ENCODE results near the gene TTC28. TPM values are rescaled to one million over a fixed set of nuclear protein-coding genes. Genes with fewer than 3 reads are reported as not detected.
"Not testable (repeated sequence)": the region's sequence is repeated elsewhere in the genome, so short reads cannot be mapped to it uniquely, and the experiment has no call there.

TTC28 gene
- total and polyA plus RNA-seq, 7 donors, result 1.2 to 12.1 (median 3.5) TPM

GRCh38 chr22:28091486-28091885, 588.2 kb downstream of the TTC28 start:
- Histone ChIP-seq H3K9me3 (no peaks in the 10 kb centered on the region), H3K27ac (no peak overlapping the region), H3K27me3 (ENCODE audit: insufficient read depth in 3 of 3, low read length in 2 of 3) (no peaks in the 10 kb centered on the region), H3K4me3 (no peak overlapping the region), H3K36me3 (ENCODE audit: insufficient read depth in 1 of 2, low read depth in 1 of 2) (peaks cover 0 to 13% of the 10 kb centered on the region in 2 donors), H3K4me1 (no peaks in the 10 kb centered on the region)
- TF ChIP-seq, protein P1, sequence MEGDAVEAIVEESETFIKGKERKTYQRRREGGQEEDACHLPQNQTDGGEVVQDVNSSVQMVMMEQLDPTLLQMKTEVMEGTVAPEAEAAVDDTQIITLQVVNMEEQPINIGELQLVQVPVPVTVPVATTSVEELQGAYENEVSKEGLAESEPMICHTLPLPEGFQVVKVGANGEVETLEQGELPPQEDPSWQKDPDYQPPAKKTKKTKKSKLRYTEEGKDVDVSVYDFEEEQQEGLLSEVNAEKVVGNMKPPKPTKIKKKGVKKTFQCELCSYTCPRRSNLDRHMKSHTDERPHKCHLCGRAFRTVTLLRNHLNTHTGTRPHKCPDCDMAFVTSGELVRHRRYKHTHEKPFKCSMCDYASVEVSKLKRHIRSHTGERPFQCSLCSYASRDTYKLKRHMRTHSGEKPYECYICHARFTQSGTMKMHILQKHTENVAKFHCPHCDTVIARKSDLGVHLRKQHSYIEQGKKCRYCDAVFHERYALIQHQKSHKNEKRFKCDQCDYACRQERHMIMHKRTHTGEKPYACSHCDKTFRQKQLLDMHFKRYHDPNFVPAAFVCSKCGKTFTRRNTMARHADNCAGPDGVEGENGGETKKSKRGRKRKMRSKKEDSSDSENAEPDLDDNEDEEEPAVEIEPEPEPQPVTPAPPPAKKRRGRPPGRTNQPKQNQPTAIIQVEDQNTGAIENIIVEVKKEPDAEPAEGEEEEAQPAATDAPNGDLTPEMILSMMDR (IDR thresholded peaks at IDR 0.05), result no peak
- WGBS, 3 donors, result 87 to 98% (median 98%) methylated on average over 6 of the region's 6 CpGs
- intact Hi-C loops (cut with DNase I), result no loop called here
- no peak for ATAC-seq
- DNase-seq, result no peak

DNA sequence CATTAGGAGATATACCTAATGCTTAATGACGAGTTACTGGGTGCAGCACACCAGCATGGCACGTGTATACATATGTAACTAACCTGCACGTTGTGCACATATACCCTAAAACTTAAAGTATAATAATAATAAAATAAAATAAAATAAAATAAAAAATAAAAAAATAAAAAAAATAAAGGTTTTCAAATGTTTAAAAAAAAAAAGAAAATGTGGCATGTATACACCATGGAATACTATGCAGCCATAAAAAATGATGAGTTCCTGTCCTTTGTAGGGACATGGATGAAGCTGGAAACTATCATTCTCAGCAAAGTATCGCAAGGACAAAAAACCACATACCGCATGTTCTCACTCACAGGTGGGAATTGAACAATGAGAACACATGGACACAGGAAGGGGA, 590.1 kb downstream of the TTC28 start:
- peaks cover 0 to 13% of the 10 kb centered on the region in 2 donors for H3K36me3 ChIP-seq (ENCODE audit: insufficient read depth in 1 of 2, low read depth in 1 of 2)
- intact Hi-C loops (cut with DNase I); H3K27ac ChIP-seq; H3K9me3 ChIP-seq; H3K27me3 ChIP-seq (ENCODE audit: insufficient read depth in 3 of 3, low read length in 2 of 3); ATAC-seq; H3K4me1 ChIP-seq; H3K4me3 ChIP-seq; DNase-seq: not testable (repeated sequence)
- 97 to 100% (median 98%) methylated on average over 5 of the region's 5 CpGs for WGBS, 3 donors

DNA sequence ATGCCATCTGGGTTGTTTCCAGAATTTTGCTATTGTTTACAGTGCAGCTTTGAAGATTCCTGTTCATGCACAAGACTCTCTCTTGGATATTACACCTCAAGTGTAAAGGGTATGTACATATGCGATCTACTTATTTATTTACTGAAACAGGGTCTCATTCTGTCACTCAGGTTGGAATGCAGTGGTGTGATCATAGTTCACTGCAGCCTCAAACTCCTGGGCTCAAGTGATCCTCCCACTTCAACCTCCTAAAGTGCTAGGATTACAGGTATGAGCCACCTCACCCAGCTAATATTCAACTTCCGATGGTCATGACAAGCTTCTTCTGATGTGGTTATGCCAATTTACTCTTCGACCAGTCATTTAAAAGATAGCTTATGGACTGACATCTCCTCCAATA, 602.5 kb downstream of the TTC28 start:
- no peaks in the 10 kb centered on the region for H3K9me3 ChIP-seq
- H3K36me3 ChIP-seq (ENCODE audit: insufficient read depth in 1 of 2, low read depth in 1 of 2), result no peaks in the 10 kb centered on the region
- H3K27me3 ChIP-seq (ENCODE audit: insufficient read depth in 3 of 3, low read length in 2 of 3), result no peaks in the 10 kb centered on the region
- ATAC-seq (no peak), DNase-seq (no peak)
- peaks cover 13% of the 10 kb centered on the region for H3K4me1 ChIP-seq
- no peak overlapping the region for H3K27ac ChIP-seq
- H3K4me3 ChIP-seq, result no peak overlapping the region
- TF ChIP-seq, protein P1 (IDR thresholded peaks at IDR 0.05), result no peak
- 89 to 94% (median 92%) methylated on average over 3 of the region's 3 CpGs for WGBS, 3 donors
- intact Hi-C loops (cut with DNase I), result no loop called here

DNA sequence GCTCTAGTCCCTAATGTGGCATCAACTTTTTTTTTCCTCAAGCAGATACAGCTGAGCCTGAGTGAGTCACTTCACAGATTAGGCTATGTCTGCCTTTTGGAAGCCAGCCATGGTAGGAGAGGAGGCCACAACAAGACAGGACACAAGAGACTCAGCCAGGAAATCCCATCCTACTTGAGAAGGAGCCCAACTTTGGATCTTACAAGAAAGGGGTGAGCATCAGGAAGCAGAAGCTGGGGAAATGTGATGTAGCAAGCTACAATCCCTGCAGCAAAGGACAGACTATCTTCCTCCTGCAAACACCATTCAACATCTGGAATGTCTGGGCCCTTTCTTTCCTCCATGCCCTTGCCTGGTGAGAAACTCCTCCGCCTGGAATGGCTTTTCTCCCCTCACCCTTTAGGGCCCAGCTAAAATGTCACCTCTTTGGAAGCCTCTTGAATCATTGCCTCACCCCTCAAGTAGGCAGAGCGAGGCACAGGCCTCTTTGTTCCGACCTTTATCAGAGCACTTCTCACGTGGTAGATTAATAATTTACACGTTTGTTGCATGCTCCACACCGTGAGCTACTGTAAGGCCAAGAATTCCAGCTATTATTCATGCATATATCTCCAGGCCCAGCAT, 604.2 kb downstream of the TTC28 start:
- Histone ChIP-seq H3K4me1 (peaks cover 13% of the 10 kb centered on the region), H3K27me3 (ENCODE audit: insufficient read depth in 3 of 3, low read length in 2 of 3) (no peaks in the 10 kb centered on the region), H3K4me3 (no peak overlapping the region), H3K27ac (peak overlapping the region; percentile 27), H3K36me3 (ENCODE audit: insufficient read depth in 1 of 2, low read depth in 1 of 2) (no peaks in the 10 kb centered on the region), H3K9me3 (no peaks in the 10 kb centered on the region)
- peak; percentile 39 to 73 for DNase-seq
- TF ChIP-seq, protein P1 (IDR thresholded peaks at IDR 0.05), result no peak
- ATAC-seq, result peak; percentile 90 to 99 (median 96)
- intact Hi-C loops (cut with DNase I), result no loop called here
- 27 to 50% (median 37%) methylated on average over 6 of the region's 6 CpGs for WGBS, 3 donors

DNA sequence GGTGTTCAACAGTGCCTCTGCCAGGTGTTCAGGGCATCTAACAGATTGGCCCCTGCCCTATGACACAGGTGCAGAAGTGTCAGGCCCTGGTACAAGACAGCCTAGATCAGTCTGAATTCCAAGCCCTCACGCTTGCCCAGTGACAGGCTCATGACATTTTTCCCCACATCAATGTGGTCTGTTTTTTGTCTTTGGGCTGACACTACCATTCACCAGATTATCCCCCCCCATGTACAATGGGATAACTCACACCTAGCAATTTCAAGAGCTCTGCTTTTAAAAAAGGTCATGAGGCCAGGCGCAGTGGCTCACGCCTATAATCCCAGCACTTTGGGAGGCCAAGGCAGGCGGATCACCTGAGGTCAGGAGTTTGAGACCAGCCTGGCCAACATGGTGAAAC, 605.1 kb downstream of the TTC28 start:
- DNase-seq, result no peak

More for the DNA sequence above, 605.1 kb downstream of the TTC28 start:
- WGBS, 3 donors, result 93 to 97% (median 96%) methylated on average over 4 of the region's 4 CpGs
- no peak for ATAC-seq
- no peak overlapping the region for H3K27ac ChIP-seq
- TF ChIP-seq, protein P1 (IDR thresholded peaks at IDR 0.05), result no peak
- H3K4me3 ChIP-seq, result no peak overlapping the region
- intact Hi-C loops (cut with DNase I), result no loop called here
- H3K27me3 ChIP-seq (ENCODE audit: insufficient read depth in 3 of 3, low read length in 2 of 3), result no peaks in the 10 kb centered on the region
- no peaks in the 10 kb centered on the region for H3K9me3 ChIP-seq
- H3K36me3 ChIP-seq (ENCODE audit: insufficient read depth in 1 of 2, low read depth in 1 of 2), result no peaks in the 10 kb centered on the region
- H3K4me1 ChIP-seq, result peaks cover 13% of the 10 kb centered on the region

All from psoas muscle (tissue), 8 donors.